Left renal cortex interstitium (tissue), 4 donors: ENCODE results near the gene KIDINS220. TPM values are rescaled to one million over a fixed set of nuclear protein-coding genes. Genes with fewer than 3 reads are reported as not detected.

ENCODE experiments used
- DNase-seq, 4 donors: peaks; one replicate each; pipeline ENCODE4 v3.0.0-alpha.2; 2013; ENCODE audit warnings: low read depth in 4 of 4, low spot score in 2 of 4, missing footprints in 1 of 4
- polyA plus RNA-seq, 4 donors: library from polyadenylated mRNA; unstranded; fragments of 120-200 nt; gene quantifications; one replicate each; pipeline ENCODE4 v1.2.1, GENCODE V29; 2013; ENCODE audit not compliant: insufficient read length in 4 of 4

KIDINS220 gene
- polyA plus RNA-seq, result 100 to 1,000 TPM in 1 of 4 donors, 10 to 100 TPM in 3; 81.8 to 102 (median 95.7) TPM

- peak; percentile 66 to 80 (median 76) for DNase-seq
Measured at GRCh38 chr2:8836971-8837794, at the start of gene KIDINS220. TSS of gene KIDINS220 (minus strand) at chr2:8837613. CDS start at chr2:8827093, 10,520 bp downstream.

DNA sequence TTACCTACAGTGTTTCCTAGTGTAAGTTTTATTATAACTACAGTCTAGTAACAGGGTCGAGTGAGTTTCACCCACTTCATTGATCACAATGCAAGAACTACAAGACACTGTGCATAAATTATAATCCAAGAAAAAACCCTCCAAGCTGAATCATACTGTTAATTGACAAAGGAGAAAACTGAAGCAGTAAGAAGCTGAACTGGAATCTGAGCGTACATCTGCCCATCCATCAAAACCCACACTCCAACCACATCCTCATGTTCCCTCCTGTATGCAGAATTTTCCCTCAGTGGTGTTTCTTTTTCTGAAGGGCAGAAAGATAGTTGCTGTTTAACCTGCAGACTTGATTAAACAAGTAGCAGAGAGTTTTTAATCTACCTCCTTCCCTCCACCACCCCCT, 49.5 kb upstream of the KIDINS220 start:
- DNase-seq, result no peak

- DNase-seq, result no peak
Measured at GRCh38 chr2:8886202-8886518, 48.7 kb upstream of the KIDINS220 start.

GRCh38 chr2:8885449-8886201, 48.2 kb upstream of the KIDINS220 start:
- DNase-seq, result no peak

DNA sequence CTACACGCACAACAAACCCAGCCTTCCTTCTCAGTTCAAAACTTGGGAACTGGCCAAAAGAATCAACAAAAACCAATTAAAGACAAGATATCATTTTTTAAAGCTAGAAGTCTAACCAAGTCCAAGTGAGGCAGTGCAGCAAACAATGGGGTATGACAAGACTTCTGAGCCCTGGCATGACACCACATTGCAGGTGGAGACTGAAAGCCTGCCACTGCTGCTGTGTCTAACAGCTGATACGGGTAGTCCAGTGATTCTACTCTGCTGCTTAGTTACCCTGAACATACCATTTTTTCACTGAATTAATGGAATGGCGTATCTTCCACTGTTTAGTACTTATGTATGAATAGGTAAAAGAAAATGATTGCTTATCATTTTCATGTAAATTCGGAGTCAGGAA, 47.4 kb upstream of the KIDINS220 start:
- no peak for DNase-seq

GRCh38 chr2:8882094-8882493, 44.7 kb upstream of the KIDINS220 start:
- DNase-seq, result no peak

DNA sequence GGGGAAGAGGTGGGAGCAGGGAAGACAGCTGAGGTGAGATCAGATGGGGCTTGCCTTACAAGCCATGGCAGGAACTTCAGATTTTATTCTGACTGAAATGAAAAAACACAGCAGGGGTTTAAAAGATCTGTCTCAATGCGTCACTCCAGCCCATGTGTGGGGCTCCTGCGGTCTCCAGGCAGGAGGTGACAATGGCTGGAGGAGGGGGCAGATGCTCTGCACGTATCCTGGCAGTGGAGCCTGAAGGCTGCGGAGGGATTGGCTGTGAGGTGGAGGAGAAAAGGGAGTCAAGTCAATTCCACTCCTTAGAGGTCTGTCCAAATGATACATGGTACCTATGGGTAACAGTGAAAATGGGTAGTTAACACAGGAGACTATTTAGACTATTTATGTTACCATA, 40.5 kb upstream of the KIDINS220 start:
- no peak for DNase-seq

- DNase-seq, result no peak
Measured at GRCh38 chr2:8877332-8877731, 39.9 kb upstream of the KIDINS220 start.

- no peak for DNase-seq
Measured at GRCh38 chr2:8876628-8877027, 39.2 kb upstream of the KIDINS220 start.

DNA sequence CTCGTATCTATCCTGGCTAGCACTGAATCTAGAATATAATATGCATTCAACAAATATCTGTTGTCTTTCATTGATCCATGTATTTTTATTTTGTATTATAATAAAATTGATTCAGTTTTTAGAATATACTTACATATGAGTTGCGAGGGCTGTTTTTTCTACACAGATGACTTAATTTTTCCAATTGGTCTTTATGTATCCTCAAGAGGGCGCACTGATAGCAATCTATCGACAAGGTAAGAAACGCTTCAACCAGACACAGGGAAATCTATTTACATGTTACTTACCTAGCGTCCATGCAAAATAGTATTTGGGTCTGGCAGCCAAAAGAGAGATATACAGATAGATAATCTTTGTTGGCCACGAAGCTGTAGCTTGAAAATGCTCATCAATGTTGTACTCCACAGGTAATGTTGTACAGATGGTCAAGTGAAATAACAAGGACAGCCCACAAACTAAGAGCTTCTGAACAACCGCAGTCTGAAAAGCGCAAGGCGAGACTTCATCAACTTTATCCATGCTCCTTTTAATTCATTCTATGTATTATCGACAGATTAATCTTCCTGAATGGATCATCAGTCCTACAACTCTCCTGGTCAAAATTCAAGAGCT, 35.5 kb upstream of the KIDINS220 start:
- no peak for DNase-seq

DNA sequence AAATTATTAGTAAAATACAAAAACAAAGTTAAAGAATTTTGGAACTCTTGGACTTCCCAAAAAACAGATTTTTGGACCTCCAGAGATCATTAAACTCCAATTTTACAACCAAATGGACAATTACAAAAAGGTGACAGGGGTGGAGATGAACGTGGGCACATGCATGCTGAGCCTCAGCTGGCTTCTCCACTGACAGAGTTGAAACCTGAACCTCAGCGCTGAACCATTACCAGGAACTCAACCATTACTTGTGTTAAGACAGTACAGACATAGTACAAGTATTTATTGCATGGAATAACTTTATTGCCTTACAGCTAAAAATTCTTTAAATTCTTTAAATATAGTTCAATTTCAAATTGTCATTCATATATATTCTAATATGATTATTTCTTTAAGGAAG, 33.0 kb upstream of the KIDINS220 start:
- no peak for DNase-seq

DNA sequence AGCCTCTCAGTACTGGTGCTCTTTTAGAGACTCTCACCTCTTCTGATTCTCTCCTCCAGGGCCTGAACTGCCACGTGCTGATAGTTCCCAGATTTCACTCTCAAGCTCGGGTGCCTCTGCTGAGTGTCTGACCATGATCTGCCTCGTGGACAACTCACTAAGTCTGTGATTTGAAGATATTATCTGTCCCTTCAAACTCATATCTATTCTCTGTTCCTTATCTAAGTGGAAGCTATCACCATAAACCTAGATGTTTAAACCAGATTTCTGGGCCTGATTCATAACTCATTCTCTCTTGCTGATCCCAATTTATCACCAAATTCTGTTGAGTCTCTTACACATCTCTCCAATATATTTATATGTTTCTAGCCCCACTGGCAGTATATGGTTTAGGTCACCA, 29.9 kb upstream of the KIDINS220 start:
- no peak for DNase-seq

- DNase-seq, result no peak
Measured at GRCh38 chr2:8863331-8863953, 26.0 kb upstream of the KIDINS220 start.

- DNase-seq, result no peak
Measured at GRCh38 chr2:8862230-8862629, 24.8 kb upstream of the KIDINS220 start.

- DNase-seq, result no peak
Measured at GRCh38 chr2:8861797-8862196, 24.4 kb upstream of the KIDINS220 start.

DNA sequence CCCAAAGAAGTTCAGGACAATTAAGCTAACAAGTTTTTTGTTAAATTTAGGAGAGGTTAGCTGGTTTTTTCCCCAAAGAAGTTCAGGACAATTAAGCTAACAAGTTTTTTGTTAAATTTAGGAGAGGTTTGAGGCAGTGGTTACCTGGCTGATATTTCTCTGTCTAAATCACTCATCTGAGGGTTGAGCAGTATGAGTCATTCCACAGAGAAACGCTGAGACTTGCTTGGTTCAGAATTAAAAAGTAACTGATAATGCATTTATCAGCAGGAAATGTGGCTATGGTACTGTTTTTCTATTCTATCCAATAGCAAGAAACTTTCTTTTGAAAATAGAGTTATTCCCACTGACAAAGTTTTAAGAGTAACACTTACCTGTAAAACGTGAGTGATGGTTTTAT, 22.8 kb upstream of the KIDINS220 start:
- DNase-seq, result no peak

DNA sequence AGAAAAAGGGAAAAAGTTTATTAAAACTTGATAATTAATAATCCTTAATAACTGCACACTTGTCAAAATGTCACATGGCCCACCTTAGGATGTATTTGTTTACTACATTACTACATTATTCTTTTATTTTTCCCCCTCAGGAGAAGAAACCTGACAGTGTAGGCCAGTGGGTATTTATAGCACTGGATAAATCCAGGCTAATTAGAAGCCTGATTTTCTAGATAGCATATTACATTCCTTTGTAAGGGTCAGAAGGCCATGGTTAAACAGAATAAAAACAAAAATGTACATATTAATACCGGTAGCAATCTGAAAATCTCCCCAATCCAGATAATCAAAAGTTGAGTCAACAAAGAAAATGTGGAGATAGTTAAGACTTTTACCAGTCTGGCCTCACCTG, 21.5 kb upstream of the KIDINS220 start:
- DNase-seq, result no peak

DNA sequence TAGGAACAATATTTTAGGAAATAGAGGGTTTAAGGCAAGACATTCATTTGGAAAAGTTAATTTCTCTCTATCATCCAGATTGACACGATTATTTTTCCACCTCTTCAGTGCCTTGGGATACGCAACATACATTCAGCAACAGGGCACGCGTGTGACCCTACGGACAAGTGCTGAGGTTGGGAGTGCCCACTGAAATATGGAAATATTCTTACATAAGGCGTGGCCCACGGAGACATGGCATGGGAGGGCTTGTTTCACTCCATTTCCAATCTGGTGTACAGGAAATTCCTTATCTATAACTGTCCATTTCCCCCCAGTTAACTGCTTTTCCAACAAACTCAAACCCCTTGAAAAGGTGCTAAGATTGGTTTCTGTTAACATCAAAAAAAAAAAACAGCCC, 20.9 kb upstream of the KIDINS220 start:
- no peak for DNase-seq

DNA sequence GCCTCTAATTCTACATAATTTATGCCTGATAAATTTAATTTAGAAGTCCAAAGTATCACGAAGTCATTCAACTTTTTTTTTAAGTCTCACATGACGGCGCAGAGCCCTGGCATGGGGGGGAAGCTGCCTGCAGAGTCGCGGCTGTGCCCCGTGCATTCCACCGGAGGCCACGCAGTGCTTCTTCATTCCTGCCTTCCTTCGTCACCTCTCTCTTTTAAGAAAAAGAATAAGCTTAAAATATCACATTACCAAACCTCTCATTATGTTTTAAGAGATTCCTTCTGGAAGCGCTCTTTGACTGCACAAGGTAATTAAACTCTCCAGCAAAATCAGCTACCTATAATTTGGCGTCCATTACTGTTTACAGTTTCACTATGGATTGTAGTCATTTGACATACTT, 20.3 kb upstream of the KIDINS220 start:
- DNase-seq, result no peak

DNA sequence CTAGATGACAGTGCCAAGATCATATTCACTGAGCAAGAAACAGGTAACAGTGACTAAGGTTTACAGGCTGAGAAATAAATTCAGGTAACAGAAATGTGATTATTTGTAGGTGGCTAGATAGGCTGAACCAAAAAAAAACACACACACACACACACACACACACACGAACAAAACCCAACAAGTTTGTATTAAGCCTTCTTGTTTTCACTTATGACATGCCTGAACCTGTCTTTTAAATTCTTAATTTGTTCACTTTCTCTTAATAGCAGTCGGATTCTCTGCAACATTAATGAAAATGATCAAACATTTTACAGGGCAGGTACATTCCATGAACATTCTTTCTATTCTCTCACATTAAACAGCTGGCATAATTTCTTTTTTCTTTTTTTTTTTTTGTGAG, 18.8 kb upstream of the KIDINS220 start:
- no peak for DNase-seq

- no peak for DNase-seq
Measured at GRCh38 chr2:8855010-8855409, 17.6 kb upstream of the KIDINS220 start.
